T-helper 9 cell (primary cell): Measurements from ENCODE around the gene SLPI.

Experiments used
- DNase-seq: peaks from one replicate; pipeline ENCODE4 v3.0.0-alpha.2; 2020

The SLPI gene

GRCh38 chr20:45211569-45212474 is 42.5 kb downstream of the SLPI start:
- no peak for DNase-seq

DNA sequence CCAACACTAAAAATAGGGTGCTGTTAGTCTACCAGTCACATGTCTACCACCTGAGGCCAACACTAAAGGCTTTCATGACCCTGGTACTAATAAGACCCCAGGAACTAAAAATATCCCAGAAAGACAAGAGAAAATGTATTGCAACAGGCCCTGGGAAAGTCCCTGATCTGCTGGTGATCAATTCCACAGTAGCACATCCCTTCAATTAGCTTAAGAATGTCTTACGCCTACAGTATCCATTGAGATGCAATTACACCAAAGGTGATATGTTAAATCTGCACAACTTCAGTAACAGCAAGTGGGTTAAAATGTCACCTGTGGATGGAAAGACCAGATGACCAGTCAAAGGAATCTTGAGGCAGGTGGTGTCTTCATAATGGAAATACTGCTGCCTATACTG is 44.4 kb downstream of the SLPI start:
- no peak for DNase-seq

DNA sequence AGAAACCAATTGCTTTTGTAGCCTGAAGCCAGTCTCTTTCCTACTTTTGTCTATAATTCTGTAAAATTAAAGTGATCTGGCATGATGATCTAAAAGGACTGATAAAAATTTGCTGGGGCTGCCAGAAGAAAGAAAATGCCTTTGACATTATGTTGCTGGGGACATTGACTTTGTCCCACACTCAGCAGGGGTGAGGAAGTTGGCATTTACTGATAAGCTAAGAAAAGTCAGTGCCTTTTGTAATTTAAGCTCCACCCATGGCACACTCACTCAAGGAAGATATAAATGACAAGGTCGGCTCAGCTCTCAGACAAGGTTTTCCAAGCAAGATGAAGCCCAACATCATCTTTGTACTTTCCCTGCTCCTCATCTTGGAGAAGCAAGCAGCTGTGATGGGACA is 47.6 kb downstream of the SLPI start, which contains the start of gene SEMG1:
Gene SEMG1, plus strand, starts transcription at position 309 of the 400 bp plus-strand sequence. Its CDS starts 21 bp downstream, at position 330.
- DNase-seq, result no peak
